ENCODE results near the gene AFP. TPM values are rescaled to one million over a fixed set of nuclear protein-coding genes. Genes with fewer than 3 reads are reported as not detected.

Gene AFP
- total and polyA plus RNA-seq, 2 of the 13 experiments (the other 11 are each of a cell fraction or from before 2014, with no cell fraction given), result 9,434 to 13,105 TPM

DNA sequence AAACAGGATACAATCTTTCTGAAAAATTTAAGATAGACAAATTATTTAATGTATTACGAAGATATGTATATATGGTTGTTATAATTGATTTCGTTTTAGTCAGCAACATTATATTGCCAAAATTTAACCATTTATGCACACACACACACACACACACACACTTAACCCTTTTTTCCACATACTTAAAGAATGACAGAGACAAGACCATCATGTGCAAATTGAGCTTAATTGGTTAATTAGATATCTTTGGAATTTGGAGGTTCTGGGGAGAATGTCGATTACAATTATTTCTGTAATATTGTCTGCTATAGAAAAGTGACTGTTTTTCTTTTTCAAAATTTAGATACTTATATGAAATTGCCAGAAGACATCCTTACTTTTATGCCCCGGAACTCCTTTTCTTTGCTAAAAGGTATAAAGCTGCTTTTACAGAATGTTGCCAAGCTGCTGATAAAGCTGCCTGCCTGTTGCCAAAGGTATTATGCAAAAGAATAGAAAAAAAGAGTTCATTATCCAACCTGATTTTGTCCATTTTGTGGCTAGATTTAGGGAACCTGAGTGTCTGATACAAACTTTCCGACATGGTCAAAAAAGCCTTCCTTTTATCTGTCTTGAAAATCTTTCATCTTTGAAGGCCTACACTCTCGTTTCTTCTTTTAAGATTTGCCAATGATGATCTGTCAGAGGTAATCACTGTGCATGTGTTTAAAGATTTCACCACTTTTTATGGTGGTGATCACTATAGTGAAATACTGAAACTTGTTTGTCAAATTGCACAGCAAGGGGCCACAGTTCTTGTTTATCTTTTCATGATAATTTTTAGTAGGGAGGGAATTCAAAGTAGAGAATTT is 26.8 kb upstream of the AFP start (continued):
- TF ChIP-seq PRDM10 (CRISPR knock-in tag; IDR thresholded peaks at IDR 0.05; ENCODE audit: low read depth), result no peak
- TF ChIP-seq CENPX (CRISPR knock-in tag; IDR thresholded peaks at IDR 0.05), result no peak
- no peak for TF ChIP-seq PHF21A (CRISPR knock-in tag; IDR thresholded peaks at IDR 0.05)
- no peak; the same call in 1 of the 2 replicates for TF ChIP-seq MED13 (CRISPR knock-in tag; IDR thresholded peaks at IDR 0.05)
- no peak for TF ChIP-seq MYNN (CRISPR knock-in tag; IDR thresholded peaks at IDR 0.05; ENCODE audit: low read depth)
- no peak for TF ChIP-seq GATAD2A (CRISPR knock-in tag; IDR thresholded peaks at IDR 0.05)
- no peak for TF ChIP-seq REL (CRISPR knock-in tag; conservative IDR thresholded peaks at IDR 0.05)
- TF ChIP-seq REXO4 (CRISPR knock-in tag; IDR thresholded peaks at IDR 0.05; ENCODE audit: borderline replicate concordance), result no peak
- TF ChIP-seq ZNF670 (CRISPR knock-in tag; IDR thresholded peaks at IDR 0.05; ENCODE audit: borderline replicate concordance), result no peak
- no peak for TF ChIP-seq ZFYVE20 (CRISPR knock-in tag; IDR thresholded peaks at IDR 0.05; ENCODE audit: borderline replicate concordance, low read depth)
- TF ChIP-seq ZSCAN20 (CRISPR knock-in tag; IDR thresholded peaks at IDR 0.05; ENCODE audit: borderline replicate concordance), result no peak
- no peak for TF ChIP-seq ARNT (IDR thresholded peaks at IDR 0.05)
- no peak for TF ChIP-seq ZNF468 (CRISPR knock-in tag; IDR thresholded peaks at IDR 0.05)
- peak; percentile 38; the same call in 1 of the 2 replicates for TF ChIP-seq KDM5A (IDR thresholded peaks at IDR 0.05; ENCODE audit: borderline replicate concordance, low read length)
- TF ChIP-seq ZMYM4 (CRISPR knock-in tag; IDR thresholded peaks at IDR 0.05), result peak; percentile 20; the same call in 1 of the 2 replicates
- TF ChIP-seq ZNF839 (CRISPR knock-in tag; IDR thresholded peaks at IDR 0.05; ENCODE audit: borderline replicate concordance), result no peak
- TF ChIP-seq SSRP1 (CRISPR knock-in tag; IDR thresholded peaks at IDR 0.05), result 0 out of 2 replicates have a peak, but pooled peaks have one; percentile 87
- TF ChIP-seq, protein P1, sequence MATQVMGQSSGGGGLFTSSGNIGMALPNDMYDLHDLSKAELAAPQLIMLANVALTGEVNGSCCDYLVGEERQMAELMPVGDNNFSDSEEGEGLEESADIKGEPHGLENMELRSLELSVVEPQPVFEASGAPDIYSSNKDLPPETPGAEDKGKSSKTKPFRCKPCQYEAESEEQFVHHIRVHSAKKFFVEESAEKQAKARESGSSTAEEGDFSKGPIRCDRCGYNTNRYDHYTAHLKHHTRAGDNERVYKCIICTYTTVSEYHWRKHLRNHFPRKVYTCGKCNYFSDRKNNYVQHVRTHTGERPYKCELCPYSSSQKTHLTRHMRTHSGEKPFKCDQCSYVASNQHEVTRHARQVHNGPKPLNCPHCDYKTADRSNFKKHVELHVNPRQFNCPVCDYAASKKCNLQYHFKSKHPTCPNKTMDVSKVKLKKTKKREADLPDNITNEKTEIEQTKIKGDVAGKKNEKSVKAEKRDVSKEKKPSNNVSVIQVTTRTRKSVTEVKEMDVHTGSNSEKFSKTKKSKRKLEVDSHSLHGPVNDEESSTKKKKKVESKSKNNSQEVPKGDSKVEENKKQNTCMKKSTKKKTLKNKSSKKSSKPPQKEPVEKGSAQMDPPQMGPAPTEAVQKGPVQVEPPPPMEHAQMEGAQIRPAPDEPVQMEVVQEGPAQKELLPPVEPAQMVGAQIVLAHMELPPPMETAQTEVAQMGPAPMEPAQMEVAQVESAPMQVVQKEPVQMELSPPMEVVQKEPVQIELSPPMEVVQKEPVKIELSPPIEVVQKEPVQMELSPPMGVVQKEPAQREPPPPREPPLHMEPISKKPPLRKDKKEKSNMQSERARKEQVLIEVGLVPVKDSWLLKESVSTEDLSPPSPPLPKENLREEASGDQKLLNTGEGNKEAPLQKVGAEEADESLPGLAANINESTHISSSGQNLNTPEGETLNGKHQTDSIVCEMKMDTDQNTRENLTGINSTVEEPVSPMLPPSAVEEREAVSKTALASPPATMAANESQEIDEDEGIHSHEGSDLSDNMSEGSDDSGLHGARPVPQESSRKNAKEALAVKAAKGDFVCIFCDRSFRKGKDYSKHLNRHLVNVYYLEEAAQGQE (IDR thresholded peaks at IDR 0.05; ENCODE audit: borderline replicate concordance in 1 of 2, low read depth in 1 of 2, low read length in 2 of 2), result 0 out of 4 replicates have a peak, but pooled peaks of 1 of the 2 experiments have one; percentile 12
- TF ChIP-seq KLF11 (CRISPR knock-in tag; IDR thresholded peaks at IDR 0.05), result no peak
- TF ChIP-seq PCBP1 (IDR thresholded peaks at IDR 0.05; ENCODE audit: borderline replicate concordance, low read depth, low read length), result no peak
- TF ChIP-seq FOXA3 (CRISPR knock-in tag; IDR thresholded peaks at IDR 0.05), result no peak
- TF ChIP-seq, protein P2, sequence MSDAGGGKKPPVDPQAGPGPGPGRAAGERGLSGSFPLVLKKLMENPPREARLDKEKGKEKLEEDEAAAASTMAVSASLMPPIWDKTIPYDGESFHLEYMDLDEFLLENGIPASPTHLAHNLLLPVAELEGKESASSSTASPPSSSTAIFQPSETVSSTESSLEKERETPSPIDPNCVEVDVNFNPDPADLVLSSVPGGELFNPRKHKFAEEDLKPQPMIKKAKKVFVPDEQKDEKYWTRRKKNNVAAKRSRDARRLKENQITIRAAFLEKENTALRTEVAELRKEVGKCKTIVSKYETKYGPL (CRISPR knock-in tag; IDR thresholded peaks at IDR 0.05), result 0 out of 2 replicates have a peak, but pooled peaks have one; percentile 7
